Chondrocyte (in vitro differentiated cells): Measurements from ENCODE around the gene RC3H1. TPM values are rescaled to one million over a fixed set of nuclear protein-coding genes. Genes with fewer than 3 reads are reported as not detected.

Experiments
- DNase-seq: peaks from one replicate; pipeline ENCODE4 v3.0.0; 2021; ENCODE audit warnings: mixed read lengths, low spot score
- H3K27ac Mint-ChIP-seq: one replicate; pipeline ENCODE4 v1.8.0; 2021; ENCODE audit warnings: mild to moderate bottlenecking, moderate library complexity, mixed read lengths; ENCODE audit not compliant: unreplicated experiment
- H3K27me3 Mint-ChIP-seq: 2 replicates; pipeline ENCODE4 v1.8.0; 2021; ENCODE audit warnings: low read depth, mixed read lengths
- H3K36me3 Mint-ChIP-seq: 2 replicates; pipeline ENCODE4 v1.8.0; 2021; ENCODE audit warnings: low read depth, mixed read lengths
- H3K4me1 Mint-ChIP-seq: 2 replicates; pipeline ENCODE4 v1.8.0; 2021; ENCODE audit warnings: low read depth, mild to moderate bottlenecking, mixed read lengths
- H3K4me3 Mint-ChIP-seq: one replicate; pipeline ENCODE4 v1.8.0; 2021; ENCODE audit warnings: mild to moderate bottlenecking, moderate library complexity, mixed read lengths; ENCODE audit not compliant: unreplicated experiment
- H3K9me3 Mint-ChIP-seq: 2 replicates; pipeline ENCODE4 v1.8.0; 2021; ENCODE audit warnings: low read depth, mixed read lengths
- total RNA-seq: library from RNA; stranded (reverse); gene quantifications from 3 replicates; pipeline ENCODE4 v1.2.1, GENCODE V29; 2021
- TF ChIP-seq, protein P1 (sequence below): fragments of 200-600 bp; sonication (generic); IDR thresholded peaks from 2 replicates; pipeline ENCODE4 v1.5.0; 2021; ENCODE audit warnings: antibody characterized with exemption, mild to moderate bottlenecking, moderate library complexity

RC3H1 gene
- total RNA-seq, 1 donor from 2014 or later = 24.7 TPM

- no peaks in the 10 kb centered on the region for H3K27me3 Mint-ChIP-seq
Observed at GRCh38 chr1:173893611-173894010, 128.5 kb downstream of the RC3H1 start.

DNA sequence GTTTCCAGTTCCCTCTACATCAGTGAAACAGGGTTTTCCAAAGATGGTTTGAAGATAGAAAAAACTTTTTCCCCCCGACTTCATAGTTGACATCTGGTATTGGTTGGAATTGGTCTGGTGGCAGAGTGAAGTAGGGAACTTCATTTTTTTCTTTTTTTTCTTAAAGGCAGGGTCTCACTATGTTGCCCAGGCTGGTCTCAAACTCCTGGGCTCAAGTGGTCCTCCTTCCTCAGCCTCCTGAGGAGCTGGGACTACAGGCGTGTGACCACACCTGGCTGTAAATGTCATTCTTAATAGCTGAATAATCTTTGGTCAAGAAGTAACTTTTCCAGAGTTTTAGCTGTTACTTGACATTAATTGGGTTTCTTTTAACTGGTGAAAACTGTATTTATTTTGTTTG, 132.3 kb downstream of the RC3H1 start:
- Mint-ChIP-seq H3K36me3 (peaks cover 22% of the 10 kb centered on the region), H3K4me1 (no peaks in the 10 kb centered on the region), H3K4me3 (no peak overlapping the region), H3K27ac (no peak overlapping the region), H3K9me3 (no peaks in the 10 kb centered on the region), H3K27me3 (no peaks in the 10 kb centered on the region)
- no peak for DNase-seq
- TF ChIP-seq, protein P1, sequence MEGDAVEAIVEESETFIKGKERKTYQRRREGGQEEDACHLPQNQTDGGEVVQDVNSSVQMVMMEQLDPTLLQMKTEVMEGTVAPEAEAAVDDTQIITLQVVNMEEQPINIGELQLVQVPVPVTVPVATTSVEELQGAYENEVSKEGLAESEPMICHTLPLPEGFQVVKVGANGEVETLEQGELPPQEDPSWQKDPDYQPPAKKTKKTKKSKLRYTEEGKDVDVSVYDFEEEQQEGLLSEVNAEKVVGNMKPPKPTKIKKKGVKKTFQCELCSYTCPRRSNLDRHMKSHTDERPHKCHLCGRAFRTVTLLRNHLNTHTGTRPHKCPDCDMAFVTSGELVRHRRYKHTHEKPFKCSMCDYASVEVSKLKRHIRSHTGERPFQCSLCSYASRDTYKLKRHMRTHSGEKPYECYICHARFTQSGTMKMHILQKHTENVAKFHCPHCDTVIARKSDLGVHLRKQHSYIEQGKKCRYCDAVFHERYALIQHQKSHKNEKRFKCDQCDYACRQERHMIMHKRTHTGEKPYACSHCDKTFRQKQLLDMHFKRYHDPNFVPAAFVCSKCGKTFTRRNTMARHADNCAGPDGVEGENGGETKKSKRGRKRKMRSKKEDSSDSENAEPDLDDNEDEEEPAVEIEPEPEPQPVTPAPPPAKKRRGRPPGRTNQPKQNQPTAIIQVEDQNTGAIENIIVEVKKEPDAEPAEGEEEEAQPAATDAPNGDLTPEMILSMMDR = no peak

More at GRCh38 chr1:173893611-173894010, 128.5 kb downstream of the RC3H1 start:
- DNase-seq = no peak
- no peaks in the 10 kb centered on the region for H3K9me3 Mint-ChIP-seq
- H3K4me1 Mint-ChIP-seq = no peaks in the 10 kb centered on the region
- no peak overlapping the region for H3K27ac Mint-ChIP-seq
- TF ChIP-seq, protein P1 = no peak
- H3K36me3 Mint-ChIP-seq = peaks cover 6% of the 10 kb centered on the region
- no peak overlapping the region for H3K4me3 Mint-ChIP-seq

- no peak overlapping the region for H3K27ac Mint-ChIP-seq
- H3K27me3 Mint-ChIP-seq = no peaks in the 10 kb centered on the region
- no peak for DNase-seq
- H3K36me3 Mint-ChIP-seq = peaks cover 18% of the 10 kb centered on the region
- TF ChIP-seq, protein P1 = no peak
- no peaks in the 10 kb centered on the region for H3K9me3 Mint-ChIP-seq
- no peaks in the 10 kb centered on the region for H3K4me1 Mint-ChIP-seq
- no peak overlapping the region for H3K4me3 Mint-ChIP-seq
Observed at GRCh38 chr1:173888749-173889148, 133.4 kb downstream of the RC3H1 start.

DNA sequence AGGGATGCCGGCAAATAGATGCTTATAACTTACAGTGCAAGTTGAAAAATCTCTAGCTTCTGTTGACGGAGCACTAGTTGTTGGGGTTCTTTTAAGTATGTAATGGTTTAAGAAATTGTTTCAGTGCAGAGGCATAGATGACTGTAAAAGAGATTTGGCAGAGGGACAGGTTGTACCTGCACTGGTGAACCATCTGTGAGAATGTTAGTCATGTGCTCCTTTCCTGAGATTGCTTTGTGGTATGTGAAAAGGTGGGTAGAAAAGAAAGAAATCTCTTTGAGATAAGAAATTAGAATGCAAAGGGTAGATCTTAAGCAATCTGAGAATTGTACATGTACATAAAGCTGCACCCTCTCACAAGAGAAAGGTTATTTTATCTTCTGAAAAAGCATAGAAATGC, 134.5 kb downstream of the RC3H1 start:
- DNase-seq = no peak
- no peaks in the 10 kb centered on the region for H3K4me1 Mint-ChIP-seq
- peaks cover 18% of the 10 kb centered on the region for H3K36me3 Mint-ChIP-seq
- H3K27me3 Mint-ChIP-seq = no peaks in the 10 kb centered on the region
- no peak overlapping the region for H3K27ac Mint-ChIP-seq
- H3K4me3 Mint-ChIP-seq = no peak overlapping the region
- TF ChIP-seq, protein P1 = no peak
- no peaks in the 10 kb centered on the region for H3K9me3 Mint-ChIP-seq

- Mint-ChIP-seq H3K27me3 (no peaks in the 10 kb centered on the region), H3K4me3 (no peak overlapping the region), H3K36me3 (peaks cover 18% of the 10 kb centered on the region), H3K9me3 (no peaks in the 10 kb centered on the region), H3K27ac (no peak overlapping the region), H3K4me1 (no peaks in the 10 kb centered on the region)
- no peak for DNase-seq
- TF ChIP-seq, protein P1 = no peak
Observed at GRCh38 chr1:173886746-173887611, 135.2 kb downstream of the RC3H1 start.
